HFF-Myc (cell line): ENCODE data around the gene ENO4.

Source experiments
- DNase-seq: peaks from one replicate; pipeline ENCODE4 v3.0.0-alpha.2; 2011; ENCODE audit warnings: low read depth; ENCODE audit errors: extremely low read depth
- H3K4me3 ChIP-seq: replicated peaks from 2 replicates; pipeline ENCODE4 v1.5.1; 2011; ENCODE audit warnings: low read depth, mild to moderate bottlenecking, control low read depth, low read length
- TF ChIP-seq, protein P1 (sequence below): IDR thresholded peaks from 2 replicates; pipeline ENCODE4 v1.5.1; 2012; ENCODE audit warnings: mild to moderate bottlenecking, low read depth, low read length, control low read depth; ENCODE audit errors: missing control alignments

Gene ENO4

DNA sequence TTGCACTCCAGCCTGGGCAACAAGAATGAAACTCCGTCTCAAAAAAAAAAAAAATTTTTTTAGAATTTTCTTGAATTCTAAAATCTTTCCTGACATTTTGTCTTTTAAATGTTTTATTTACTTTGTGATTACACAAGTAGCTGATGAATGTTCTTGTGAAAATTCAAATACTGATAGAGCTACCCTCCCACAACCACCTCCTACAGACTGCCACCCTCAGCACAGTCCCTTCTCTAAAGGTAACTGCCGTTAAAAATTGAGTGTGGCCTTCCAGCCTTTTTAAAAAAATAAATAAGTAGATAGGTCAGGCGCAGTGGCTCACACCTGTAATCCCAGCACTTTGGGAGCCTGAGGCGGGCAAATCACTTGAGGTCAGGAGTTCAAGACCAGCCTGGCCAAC, 15.1 kb downstream of the ENO4 start:
- no peak for DNase-seq
- TF ChIP-seq, protein P1, sequence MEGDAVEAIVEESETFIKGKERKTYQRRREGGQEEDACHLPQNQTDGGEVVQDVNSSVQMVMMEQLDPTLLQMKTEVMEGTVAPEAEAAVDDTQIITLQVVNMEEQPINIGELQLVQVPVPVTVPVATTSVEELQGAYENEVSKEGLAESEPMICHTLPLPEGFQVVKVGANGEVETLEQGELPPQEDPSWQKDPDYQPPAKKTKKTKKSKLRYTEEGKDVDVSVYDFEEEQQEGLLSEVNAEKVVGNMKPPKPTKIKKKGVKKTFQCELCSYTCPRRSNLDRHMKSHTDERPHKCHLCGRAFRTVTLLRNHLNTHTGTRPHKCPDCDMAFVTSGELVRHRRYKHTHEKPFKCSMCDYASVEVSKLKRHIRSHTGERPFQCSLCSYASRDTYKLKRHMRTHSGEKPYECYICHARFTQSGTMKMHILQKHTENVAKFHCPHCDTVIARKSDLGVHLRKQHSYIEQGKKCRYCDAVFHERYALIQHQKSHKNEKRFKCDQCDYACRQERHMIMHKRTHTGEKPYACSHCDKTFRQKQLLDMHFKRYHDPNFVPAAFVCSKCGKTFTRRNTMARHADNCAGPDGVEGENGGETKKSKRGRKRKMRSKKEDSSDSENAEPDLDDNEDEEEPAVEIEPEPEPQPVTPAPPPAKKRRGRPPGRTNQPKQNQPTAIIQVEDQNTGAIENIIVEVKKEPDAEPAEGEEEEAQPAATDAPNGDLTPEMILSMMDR: no peak
- no peak overlapping the region for H3K4me3 ChIP-seq

DNA sequence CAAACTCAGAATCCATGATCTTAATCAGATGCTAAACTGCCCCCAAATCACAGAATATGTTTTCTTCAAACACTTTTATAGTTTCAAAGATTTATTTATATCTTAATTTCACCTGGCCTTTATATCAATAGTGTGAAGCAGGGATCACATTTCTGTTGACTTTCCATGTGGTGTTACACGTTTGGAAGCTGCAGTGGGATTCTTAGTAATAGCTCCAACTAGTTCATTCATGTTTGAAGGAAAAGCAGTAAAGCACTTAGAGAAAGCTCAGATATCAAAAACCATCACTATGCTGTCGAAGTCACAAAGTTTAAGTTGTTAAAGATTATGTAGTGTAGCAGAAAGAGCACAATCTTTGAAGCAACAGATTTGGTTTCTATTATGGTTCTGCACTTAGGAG, 16.8 kb downstream of the ENO4 start:
- DNase-seq: no peak
- TF ChIP-seq, protein P1: no peak

DNA sequence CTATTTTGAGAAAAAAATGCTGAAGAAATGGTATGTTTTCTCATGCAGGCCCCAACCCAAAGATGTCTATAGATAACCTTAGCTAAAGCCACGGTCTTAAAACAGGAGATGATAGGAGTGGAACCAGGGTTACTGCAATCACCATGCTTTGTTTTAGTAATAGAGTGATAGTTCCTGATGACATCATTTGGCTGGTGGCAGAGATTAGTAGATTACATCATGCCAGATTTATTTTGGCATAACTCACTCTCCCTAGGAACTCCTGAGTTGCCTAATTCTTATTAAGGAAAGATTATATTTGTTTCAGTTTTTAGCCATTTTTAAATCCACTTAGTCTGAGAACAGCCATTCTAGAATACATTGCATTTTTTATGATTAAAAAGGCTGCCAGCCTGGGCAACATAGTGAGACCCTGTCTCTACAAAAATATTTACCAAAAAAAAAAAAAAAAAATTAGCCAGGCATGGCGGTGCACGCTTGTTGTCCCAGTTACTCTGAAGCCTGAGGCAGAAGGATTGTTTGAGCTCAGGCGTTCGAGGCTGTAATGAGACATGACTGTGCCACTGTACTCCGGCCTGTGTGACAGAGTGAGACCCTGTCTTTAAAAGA, 17.8 kb downstream of the ENO4 start:
- H3K4me3 ChIP-seq: no peak overlapping the region
- DNase-seq: no peak
- TF ChIP-seq, protein P1: no peak

More for the DNA sequence above, 16.8 kb downstream of the ENO4 start:
- no peak overlapping the region for H3K4me3 ChIP-seq

- DNase-seq: no peak
- TF ChIP-seq, protein P1: no peak
- H3K4me3 ChIP-seq: no peak overlapping the region
These were observed 18.9 kb downstream of the ENO4 start for GRCh38 chr10:116868198-116868676.

GRCh38 chr10:116868722-116869121, 19.4 kb downstream of the ENO4 start:
- TF ChIP-seq, protein P1: no peak
- no peak overlapping the region for H3K4me3 ChIP-seq
- no peak for DNase-seq

DNA sequence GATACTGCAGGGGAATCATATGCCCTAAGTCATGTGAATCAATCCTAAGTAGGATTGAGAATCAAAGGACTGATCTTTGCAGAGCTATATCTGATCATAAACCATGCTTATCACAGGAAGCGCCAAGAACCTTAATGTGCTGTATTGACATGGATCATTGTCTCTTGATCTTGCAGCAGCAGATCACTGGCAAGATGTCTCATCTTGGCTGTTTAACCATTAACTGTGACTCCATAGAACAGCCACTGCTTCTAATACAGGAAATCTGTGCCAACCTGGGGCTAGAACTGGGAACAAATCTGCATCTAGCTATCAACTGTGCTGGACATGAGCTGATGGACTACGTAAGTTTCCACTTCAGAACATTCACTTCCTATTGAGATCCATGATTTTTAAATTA, 21.6 kb downstream of the ENO4 start:
- DNase-seq: no peak
- no peak overlapping the region for H3K4me3 ChIP-seq
- TF ChIP-seq, protein P1: no peak

- TF ChIP-seq, protein P1: no peak
- no peak for DNase-seq
- H3K4me3 ChIP-seq: no peak overlapping the region
These were observed 23.8 kb downstream of the ENO4 start for GRCh38 chr10:116873134-116873533.
